GM18519 (cell line): Measurements from ENCODE around the gene PDZD4.

Experiments used
- ATAC-seq: cut with Tn5 transposase; IDR thresholded peaks from one replicate; pipeline ENCODE4 v1.9.1; 2021; ENCODE audit warnings: mild to moderate bottlenecking, moderate library complexity; ENCODE audit not compliant: unreplicated experiment, low FRiP score

The PDZD4 gene

DNA sequence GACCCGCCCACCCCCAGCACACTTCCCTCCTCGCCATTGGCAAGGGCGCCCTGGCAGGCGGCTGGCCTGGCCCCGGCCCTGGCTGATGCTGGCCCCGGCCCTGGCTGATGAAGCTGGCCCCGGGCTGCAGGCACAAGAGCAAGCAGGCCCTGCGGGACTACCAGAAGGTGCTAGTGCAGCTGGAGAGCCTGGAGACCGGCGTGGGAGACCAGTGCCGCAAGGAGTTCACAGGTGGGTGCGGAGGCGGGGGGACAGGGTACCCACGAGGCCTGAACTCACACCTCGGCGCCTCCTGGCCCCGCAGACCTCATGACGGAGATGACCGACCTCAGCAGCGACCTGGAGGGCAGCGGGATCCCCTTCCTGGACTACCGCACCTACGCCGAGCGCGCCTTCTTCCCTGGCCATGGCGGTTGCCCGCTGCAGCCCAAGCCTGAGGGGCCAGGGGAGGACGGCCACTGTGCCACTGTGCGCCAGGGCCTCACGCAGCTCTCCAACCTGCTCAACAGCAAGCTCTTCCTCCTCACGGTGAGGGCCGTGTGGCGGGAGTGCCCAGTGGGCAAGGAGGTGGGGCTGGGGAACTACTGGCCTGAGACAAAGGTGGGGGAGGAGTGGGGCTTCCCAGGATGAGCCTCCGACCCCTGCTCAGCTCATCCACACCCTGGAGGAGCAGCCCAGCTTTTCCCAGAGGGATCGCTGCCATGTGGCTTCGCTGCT is 55.6 kb downstream of the PDZD4 start:
- ATAC-seq, result no peak

GRCh38 chrX:153773741-153774575 is 56.4 kb downstream of the PDZD4 start:
- ATAC-seq, result no peak

DNA sequence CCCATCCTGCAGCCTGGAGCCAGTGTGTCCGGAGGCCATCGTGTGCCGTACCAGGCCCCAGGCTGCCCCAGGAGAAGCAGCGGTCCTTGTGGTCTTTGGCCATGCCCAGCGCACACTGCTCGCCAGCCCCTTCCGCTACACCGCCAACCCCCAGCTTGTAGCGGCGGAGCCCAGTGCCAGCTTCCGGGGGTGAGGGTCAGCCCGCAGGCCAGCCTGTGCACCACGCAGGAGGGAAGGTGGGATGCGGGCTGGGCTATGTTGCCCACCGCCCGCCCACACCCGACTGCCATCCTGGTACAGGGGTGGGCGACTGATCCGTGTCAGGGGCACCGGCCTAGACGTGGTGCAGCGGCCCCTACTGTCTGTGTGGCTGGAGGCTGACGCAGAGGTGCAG is 57.1 kb downstream of the PDZD4 start:
- no peak for ATAC-seq

DNA sequence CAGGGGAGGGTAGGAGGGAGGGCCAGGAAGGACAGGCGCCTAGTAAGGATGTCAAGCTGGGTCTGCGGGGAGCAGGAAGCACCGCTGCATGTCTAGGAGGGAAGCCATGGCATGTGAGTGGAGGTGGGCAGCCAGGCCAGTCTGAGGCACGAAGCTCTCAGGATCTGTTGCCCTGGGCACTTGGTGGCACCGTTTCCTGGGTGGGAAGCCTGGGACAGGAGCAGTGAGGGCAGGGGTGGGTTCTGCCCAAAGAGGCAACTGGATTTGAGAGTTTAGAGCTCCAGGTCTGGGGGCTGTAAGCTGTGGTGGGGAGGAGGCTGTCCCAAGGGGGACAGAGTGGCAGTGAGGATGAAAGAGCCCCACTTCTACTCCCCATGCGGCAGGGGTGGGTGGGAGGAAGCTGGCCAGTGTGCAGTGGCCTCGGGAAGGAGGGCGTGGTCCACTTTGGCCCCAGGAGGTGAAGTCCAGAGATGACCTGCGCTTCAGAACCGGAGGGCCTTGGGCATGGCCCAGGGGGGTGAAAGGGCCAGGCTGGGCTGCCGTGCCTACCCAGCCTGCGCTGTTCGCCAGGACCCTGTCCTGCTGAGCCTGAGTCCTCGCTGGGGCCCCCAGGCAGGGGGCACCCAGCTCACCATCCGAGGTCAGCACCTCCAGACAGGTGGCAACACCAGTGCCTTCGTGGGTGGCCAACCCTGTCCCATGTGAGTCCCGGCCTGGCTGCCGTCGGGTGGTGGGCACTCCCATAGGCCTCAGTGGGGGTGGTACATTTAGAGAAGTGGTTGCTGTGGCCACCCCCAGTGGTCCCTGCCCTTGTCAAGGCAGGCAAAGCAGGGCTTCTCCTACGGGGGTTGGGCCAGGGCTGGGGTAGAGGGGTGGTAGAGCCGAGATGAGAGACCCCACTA is 57.8 kb downstream of the PDZD4 start:
- ATAC-seq, result no peak

GRCh38 chrX:153771415-153772315 is 58.7 kb downstream of the PDZD4 start:
- ATAC-seq, result no peak

GRCh38 chrX:153770601-153771414 is 59.5 kb downstream of the PDZD4 start:
- no peak for ATAC-seq

DNA sequence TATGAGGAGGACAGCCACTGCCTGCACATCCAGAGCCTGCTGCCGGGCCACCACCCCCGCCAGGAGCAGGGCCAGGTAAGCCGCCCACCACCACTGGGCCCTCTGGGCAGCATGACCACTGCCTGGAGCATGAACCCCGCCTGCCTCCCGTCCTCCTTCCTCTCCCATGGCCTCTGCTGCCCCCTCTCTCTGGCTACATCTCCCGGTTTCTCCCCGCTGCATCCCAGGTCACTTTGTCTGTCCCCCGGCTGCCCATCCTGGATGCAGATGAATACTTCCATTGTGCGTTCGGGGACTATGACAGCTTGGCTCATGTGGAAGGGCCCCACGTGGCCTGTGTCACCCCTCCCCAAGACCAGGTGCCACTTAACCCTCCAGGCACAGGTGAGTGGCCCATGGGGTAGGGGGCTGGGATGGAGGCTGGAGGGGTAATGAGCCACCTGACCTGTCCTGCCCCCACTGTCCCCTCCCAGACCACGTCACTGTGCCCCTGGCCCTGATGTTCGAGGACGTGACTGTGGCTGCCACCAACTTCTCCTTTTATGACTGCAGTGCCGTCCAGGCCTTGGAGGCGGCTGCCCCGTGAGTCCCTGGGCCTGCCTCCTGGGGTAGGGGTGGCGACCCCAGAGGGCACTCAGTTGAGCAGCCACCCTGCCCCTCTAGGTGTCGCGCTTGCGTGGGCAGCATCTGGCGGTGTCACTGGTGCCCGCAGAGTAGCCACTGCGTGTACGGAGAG is 60.3 kb downstream of the PDZD4 start:
- ATAC-seq, result no peak

DNA sequence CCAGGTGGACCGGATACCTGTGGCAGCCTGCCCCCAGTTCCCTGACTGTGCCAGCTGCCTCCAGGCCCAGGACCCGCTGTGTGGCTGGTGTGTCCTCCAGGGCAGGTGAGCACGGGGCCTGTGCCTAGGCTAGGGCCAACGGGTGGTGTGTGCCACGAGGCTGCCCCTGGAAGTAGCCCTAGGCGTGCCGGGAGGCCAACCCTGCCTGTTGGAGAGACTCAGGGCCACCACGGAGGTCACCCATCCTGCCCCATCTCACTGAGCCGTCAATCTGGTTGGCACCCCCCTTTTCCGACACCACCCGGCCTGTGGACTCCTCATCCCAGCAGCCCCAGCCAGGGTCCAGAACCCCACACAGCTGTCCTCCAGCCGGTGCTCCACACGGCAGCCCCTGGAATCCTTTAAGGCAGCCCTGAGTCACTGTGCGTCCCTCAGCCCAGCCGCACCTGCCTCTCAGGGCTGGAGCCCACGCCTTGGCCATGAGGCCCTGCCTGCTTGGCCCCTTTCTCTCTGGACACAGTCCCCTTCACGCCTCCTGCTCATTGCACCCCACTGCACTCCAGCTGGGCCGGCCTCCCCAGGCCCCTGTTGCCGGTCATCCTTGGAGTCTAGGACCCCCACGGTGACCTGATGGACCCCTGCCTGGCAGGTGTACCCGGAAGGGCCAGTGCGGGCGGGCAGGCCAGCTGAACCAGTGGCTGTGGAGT is 61.0 kb downstream of the PDZD4 start:
- no peak for ATAC-seq

DNA sequence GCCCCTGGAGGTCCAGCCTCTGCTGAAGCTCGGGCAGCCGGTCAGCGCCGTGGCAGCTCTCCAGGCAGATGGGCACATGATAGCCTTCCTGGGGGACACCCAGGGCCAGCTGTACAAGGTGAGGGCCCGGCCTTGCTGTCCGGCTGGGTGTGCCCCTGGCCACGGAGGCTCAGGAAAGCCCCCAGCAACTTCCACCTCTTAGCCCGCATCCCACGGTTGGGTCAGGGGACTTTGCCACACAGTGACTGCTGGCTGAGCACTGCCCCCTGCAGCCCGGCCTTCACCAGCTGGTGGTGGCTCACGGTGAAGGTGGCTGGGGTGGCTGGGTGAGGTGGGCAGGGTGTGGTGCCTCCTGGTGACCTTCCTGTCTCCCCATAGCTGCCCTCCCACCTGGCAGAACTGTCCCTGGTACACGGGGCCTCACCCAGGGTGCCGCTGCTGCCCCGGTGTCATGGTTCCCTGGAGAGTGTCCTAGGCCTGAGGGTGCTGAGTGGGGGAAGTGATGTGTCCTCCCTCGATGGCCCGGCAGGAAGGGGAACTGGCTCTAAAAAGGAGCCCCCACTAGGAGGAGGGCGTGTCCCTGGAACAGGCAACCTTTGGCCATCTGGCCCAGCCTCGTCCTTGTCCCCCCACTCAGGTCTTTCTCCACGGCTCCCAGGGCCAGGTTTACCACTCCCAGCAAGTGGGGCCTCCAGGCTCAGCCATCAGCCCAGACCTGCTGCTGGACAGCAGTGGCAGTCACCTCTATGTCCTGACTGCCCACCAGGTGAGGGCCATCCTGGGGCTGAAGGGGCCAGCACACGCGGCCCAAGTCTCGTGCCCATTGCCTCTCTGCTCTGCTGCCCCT is 61.8 kb downstream of the PDZD4 start:
- no peak for ATAC-seq

DNA sequence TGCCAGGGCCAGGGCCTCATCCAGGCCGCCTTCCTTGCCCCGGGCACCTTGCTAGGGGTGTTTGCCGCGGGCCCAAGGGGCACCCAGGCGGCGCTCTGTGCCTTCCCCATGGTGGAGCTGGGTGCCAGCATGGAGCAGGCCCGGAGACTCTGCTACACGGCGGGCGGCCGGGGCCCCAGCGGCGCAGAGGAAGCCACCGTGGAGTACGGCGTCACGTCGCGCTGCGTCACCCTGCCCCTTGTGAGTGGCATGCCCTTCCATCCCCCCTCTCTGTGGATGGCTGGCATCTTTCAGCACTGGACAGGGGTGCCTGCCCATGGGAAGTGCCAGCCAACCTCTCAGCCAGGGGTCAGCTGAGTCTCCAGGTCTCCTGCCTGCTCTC is 62.7 kb downstream of the PDZD4 start:
- no peak for ATAC-seq

DNA sequence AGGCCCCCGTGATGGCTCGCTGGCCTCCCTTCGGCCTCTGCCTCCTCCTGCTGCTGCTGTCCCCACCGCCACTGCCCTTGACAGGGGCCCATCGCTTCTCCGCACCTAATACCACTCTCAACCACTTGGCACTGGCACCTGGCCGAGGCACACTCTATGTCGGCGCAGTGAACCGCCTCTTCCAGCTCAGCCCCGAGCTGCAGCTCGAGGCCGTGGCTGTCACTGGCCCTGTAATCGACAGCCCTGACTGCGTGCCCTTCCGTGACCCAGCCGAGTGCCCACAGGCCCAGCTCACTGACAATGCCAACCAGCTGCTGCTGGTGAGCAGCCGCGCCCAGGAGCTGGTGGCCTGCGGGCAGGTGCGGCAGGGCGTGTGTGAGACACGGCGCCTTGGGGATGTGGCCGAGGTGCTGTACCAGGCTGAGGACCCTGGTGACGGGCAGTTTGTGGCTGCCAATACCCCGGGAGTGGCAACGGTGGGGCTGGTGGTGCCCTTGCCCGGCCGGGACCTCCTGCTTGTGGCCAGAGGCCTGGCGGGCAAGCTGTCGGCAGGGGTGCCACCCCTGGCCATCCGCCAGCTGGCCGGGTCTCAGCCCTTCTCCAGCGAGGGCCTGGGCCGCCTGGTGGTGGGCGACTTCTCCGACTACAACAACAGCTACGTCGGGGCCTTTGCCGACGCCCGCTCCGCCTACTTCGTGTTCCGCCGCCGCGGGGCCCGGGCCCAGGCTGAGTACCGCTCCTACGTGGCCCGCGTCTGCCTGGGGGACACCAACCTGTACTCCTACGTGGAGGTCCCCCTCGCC is 63.3 kb downstream of the PDZD4 start:
- ATAC-seq, result no peak

DNA sequence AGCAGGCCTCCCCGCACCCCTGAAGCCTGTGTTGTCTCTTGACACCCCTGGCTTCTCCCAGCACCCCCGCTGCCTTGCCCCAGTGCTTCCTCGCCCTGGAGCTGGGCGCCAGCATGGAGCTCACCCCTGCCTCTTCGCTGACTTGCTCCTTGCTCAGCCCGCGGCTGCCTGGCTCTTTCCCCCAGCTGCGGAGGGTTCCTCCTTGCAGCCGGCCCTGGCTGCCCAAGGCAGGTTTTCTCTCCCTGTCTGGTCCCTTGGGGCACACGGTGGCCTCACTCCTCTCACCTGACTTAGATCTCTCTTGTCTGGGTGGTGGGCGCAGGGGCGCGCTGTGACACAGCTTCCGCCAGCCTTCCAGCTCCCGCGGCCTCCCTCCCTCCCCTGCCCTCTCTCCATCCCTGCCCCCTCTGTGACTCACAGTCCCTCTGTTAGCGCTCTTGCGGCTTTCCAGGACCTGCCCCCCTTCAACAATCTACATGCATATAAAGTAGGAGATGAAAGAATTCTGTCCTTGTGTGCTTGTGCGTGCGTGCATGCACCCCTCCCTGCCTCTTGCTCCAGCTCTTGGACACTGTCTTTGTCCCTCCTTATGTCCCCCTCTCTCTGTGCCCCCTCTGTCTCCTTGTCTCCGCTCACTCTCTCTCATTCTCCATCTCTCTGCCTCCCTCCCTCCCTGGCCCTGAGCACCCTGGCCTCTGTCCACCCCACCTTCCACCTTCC is 64.1 kb downstream of the PDZD4 start:
- no peak for ATAC-seq

DNA sequence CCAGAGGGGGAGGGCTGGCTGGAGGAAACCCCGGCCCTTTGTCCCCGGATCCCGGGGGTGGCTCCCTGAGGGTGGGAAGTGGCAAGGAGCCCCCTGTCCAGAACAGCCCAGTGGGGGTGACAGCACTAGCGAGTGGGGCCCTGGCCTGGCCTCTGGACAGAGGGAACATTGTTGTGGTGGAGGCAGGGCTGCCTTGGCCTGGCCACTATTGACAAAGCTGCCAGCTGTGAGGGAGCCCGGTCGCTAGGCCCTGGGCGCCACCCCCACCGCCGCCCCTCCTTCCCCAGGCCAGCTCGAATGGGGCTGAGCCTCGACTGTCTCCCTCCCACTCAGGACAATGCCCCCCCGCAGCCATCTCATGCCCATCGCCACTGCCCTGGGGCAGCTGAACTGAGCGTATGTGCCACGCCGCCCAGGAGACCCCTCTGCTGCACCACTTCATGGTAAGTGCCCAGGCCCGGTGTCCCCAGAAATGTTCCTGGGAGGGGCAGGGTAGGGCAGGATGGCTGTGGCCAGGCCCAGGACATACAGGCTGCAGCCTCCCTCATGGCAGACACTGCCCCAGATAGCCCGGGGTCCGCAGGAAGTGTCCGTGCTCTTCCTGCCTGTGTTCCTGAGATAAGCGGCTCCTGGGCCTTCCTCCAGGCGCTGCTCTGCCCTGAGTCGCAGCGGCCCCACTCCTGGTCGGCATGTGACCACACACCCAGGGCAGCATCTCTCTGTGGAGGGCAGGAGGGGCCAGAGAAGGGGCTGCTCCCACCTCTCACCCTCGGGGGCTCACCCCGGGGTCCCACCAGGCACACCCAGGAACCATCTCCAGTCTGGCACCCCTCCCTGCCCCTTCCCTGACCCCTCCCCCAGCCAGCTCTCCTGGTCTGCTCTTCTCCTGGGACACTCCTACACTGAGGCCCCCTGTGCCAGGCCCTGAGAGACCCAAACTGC is 64.9 kb downstream of the PDZD4 start:
- ATAC-seq, result no peak

GRCh38 chrX:153764786-153765137 is 65.6 kb downstream of the PDZD4 start:
- ATAC-seq, result no peak
